ENCODE measurements around the gene HELLS. TPM values are rescaled to one million over a fixed set of nuclear protein-coding genes. Genes with fewer than 3 reads are reported as not detected.

The HELLS gene
- total and polyA plus RNA-seq, 2 donors (not counting 3 experiments of a cell fraction or from before 2014, with no cell fraction given), result 24.7 to 85.5 TPM

GRCh38 chr10:94626476-94626875 lies 80.9 kb downstream of the HELLS start:
- dilution Hi-C loops (cut with MboI; ENCODE audit: extremely low pct_ligation_motif_present, low sequenced_read_pairs), result no loop called here
- ChIA-PET POLR2A (interaction anchor here (0.6 kb wide), 1 partner anchor 103 kb away, joined by 4 read pairs; no protein-coding TSS in a partner anchor), CTCF (interaction anchor here (1.1 kb wide), 1 partner anchor 507 kb away, joined by 4 read pairs; no protein-coding TSS in a partner anchor)
- DNase-seq (ENCODE audit: low read depth, low spot score) (no peak), FAIRE-seq (no peak)
- H3K36me3 ChIP-seq (ENCODE audit: control insufficient read depth in 2 of 2, extremely low read depth in 1 of 2, insufficient read depth in 2 of 2, low read length in 2 of 2), result no peaks in the 10 kb centered on the region
- no peak overlapping the region for H3K9ac ChIP-seq (replicated peaks; ENCODE audit: extremely low read depth, insufficient read depth, low read length)
- no peak overlapping the region for H2AFZ ChIP-seq (ENCODE audit: low read depth, low read length)
- no peak overlapping the region for H3K4me2 ChIP-seq (ENCODE audit: insufficient read depth, low read length)
- H3K9me1 ChIP-seq (replicated peaks; ENCODE audit: control insufficient read depth, extremely low read depth, insufficient read depth, low read length), result no peaks in the 10 kb centered on the region
- peaks cover 0 to 4% of the 10 kb centered on the region in 2 experiments for H3K27me3 ChIP-seq (ENCODE audit: control insufficient read depth in 2 of 2, insufficient read depth in 2 of 2, low read length in 2 of 2)
- H3K4me1 ChIP-seq (ENCODE audit: control insufficient read depth, extremely low read depth, insufficient read depth, low read length), result no peaks in the 10 kb centered on the region
- no peaks in the 10 kb centered on the region for H3K79me2 ChIP-seq (ENCODE audit: control insufficient read depth, insufficient read depth, low read length)
- H3K27ac ChIP-seq (ENCODE audit: insufficient read depth, low read depth, low read length), result no peak overlapping the region
- TF ChIP-seq GATA2 (IDR thresholded peaks at IDR 0.05; ENCODE audit: insufficient read depth, insufficient read length, low read depth, low read length), result no peak
- TF ChIP-seq FOS (IDR thresholded peaks at IDR 0.05; ENCODE audit: borderline replicate concordance, insufficient read depth, low read length), result no peak
- no peak for TF ChIP-seq MYC (IDR thresholded peaks at IDR 0.05; ENCODE audit: low read depth, low read length)
- TF ChIP-seq JUN (IDR thresholded peaks at IDR 0.05; ENCODE audit: borderline replicate concordance, insufficient read depth, insufficient read length, low read depth), result no peak
- no peak for TF ChIP-seq MAX (IDR thresholded peaks at IDR 0.05; ENCODE audit: insufficient read depth, insufficient read length)
- no peak for TF ChIP-seq CTCF (IDR thresholded peaks at IDR 0.05; ENCODE audit: extremely low read depth in 1 of 2, insufficient read depth in 1 of 2, low read depth in 1 of 2, low read length in 2 of 2)
- no peak for TF ChIP-seq POLR2AphosphoS5 (IDR thresholded peaks at IDR 0.05; ENCODE audit: insufficient read depth, low read depth, low read length)
- no peak for TF ChIP-seq EZH2 (IDR thresholded peaks at IDR 0.05; ENCODE audit: borderline replicate concordance, low read depth, low read length, severe bottlenecking)
- TF ChIP-seq POLR2A (IDR thresholded peaks at IDR 0.05; ENCODE audit: low read depth, low read length), result no peak
- no peak overlapping the region for H3K4me3 ChIP-seq (replicated peaks in 1 of 3; ENCODE audit: insufficient read depth in 1 of 3, low read depth in 1 of 3, low read length in 3 of 3)
- BruUV-seq (replicated peaks), result no TSS peak
- no peaks in the 10 kb centered on the region for H3K9me3 ChIP-seq (replicated peaks; ENCODE audit: control insufficient read depth, insufficient read depth, low read length)
- intact Hi-C loops (cut with micrococcal nuclease), result no loop called here
- H4K20me1 ChIP-seq (replicated peaks; ENCODE audit: control insufficient read depth, extremely low read depth, insufficient read depth, low read length), result no peaks in the 10 kb centered on the region

Measured in endothelial cell of umbilical vein (primary cell).